Measurements from ENCODE around the gene SRP68. TPM values are rescaled to one million over a fixed set of nuclear protein-coding genes. Genes with fewer than 3 reads are reported as not detected.

The SRP68 gene
- total RNA-seq, 4 donors from 2014 or later, result 39.8 to 74.2 (median 48.4) TPM

- TF ChIP-seq, protein P1, sequence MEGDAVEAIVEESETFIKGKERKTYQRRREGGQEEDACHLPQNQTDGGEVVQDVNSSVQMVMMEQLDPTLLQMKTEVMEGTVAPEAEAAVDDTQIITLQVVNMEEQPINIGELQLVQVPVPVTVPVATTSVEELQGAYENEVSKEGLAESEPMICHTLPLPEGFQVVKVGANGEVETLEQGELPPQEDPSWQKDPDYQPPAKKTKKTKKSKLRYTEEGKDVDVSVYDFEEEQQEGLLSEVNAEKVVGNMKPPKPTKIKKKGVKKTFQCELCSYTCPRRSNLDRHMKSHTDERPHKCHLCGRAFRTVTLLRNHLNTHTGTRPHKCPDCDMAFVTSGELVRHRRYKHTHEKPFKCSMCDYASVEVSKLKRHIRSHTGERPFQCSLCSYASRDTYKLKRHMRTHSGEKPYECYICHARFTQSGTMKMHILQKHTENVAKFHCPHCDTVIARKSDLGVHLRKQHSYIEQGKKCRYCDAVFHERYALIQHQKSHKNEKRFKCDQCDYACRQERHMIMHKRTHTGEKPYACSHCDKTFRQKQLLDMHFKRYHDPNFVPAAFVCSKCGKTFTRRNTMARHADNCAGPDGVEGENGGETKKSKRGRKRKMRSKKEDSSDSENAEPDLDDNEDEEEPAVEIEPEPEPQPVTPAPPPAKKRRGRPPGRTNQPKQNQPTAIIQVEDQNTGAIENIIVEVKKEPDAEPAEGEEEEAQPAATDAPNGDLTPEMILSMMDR (IDR thresholded peaks at IDR 0.05; ENCODE audit: low read depth), result no peak
These were observed 678 bp downstream of the SRP68 start for GRCh38 chr17:76071531-76072147.

DNA sequence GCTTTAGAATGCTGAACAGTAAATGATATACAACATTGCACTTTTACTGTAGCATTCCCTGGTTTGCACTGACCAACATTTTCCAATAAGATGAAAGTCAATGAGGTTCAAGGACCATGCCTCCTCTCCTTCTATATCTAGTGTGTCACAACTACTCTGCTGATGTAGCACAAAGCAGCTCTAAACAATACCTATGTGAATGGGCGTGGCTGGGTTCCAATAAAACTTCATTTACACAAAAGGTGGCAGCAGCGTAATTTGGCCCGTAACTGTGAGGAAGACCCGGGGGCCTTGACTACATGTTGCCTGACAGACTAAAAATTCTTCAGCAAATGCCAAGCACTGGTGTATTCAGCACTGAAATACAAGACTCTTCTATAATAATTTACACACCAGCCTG is 6.5 kb downstream of the SRP68 start:
- TF ChIP-seq, protein P1 (IDR thresholded peaks at IDR 0.05; ENCODE audit: low read depth), result no peak

DNA sequence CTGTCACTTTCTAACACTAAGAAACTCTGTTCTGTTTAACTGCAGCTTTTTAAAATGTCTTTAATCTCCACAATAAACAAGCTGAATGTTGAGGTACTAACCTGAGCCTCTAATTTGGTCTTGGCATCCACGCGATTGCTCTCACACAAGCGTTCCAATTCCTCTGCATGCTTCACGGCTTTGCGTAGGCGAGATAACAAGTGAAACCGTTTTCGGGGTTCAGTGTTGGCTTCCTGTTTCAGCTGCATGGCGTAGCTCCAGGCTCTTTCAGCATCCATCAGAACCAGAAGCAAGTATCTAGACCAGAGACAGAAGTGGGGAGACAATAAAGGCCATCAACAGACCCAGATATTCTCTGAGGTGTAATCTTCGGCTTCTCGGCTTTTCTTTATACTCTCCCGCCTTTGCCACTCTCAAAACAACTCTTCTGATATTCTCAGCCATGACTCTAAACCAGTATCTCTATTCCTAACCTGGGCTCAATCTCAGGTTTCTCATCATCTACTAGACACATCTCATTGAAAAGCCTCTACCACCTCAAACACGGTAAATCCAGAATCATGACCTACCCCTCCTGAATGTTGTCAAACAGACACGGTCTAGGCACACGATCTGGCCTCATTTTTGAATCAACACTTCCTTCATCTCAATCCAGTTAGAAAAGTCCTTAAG is 8.3 kb downstream of the SRP68 start:
- TF ChIP-seq, protein P1 (IDR thresholded peaks at IDR 0.05; ENCODE audit: low read depth), result no peak

GRCh38 chr17:76056882-76057281 is 15.4 kb downstream of the SRP68 start:
- TF ChIP-seq, protein P1 (IDR thresholded peaks at IDR 0.05; ENCODE audit: low read depth), result no peak

- TF ChIP-seq, protein P1 (IDR thresholded peaks at IDR 0.05; ENCODE audit: low read depth), result no peak
These were observed 18.2 kb downstream of the SRP68 start for GRCh38 chr17:76054112-76054476.

GRCh38 chr17:76053246-76054111 is 18.8 kb downstream of the SRP68 start:
- TF ChIP-seq, protein P1 (IDR thresholded peaks at IDR 0.05; ENCODE audit: low read depth), result no peak

GRCh38 chr17:76051561-76051960 is 20.8 kb downstream of the SRP68 start:
- TF ChIP-seq, protein P1 (IDR thresholded peaks at IDR 0.05; ENCODE audit: low read depth), result no peak
